PC-9 (cell line): Measurements from ENCODE around the gene SLC8A3.

ENCODE experiments used
- CTCF ChIP-seq: fragments of 200-600 bp; sonication (generic); conservative IDR thresholded peaks from 2 replicates; pipeline ENCODE4 v1.6.1; 2017; ENCODE audit warnings: mixed run types, antibody characterized with exemption, mild to moderate bottlenecking, moderate library complexity
- EZH2 ChIP-seq: fragments of 200-600 bp; sonication (generic); IDR thresholded peaks from 2 replicates; pipeline ENCODE4 v1.8.0; 2017; ENCODE audit warnings: antibody characterized with exemption, low read depth

GRCh38 chr14:70100071-70100470 lies 88.7 kb downstream of the SLC8A3 start:
- TF ChIP-seq CTCF (no peak), EZH2 (no peak)
